Stromal cell of bone marrow (primary cell): ENCODE measurements around the gene CD63.
A peak's percentile ranks its signal among the peaks of the same experiment; 100 is the strongest.

Experiments
- DNase-seq: peaks from one replicate; pipeline ENCODE4 v3.0.0-alpha.2; 2012; ENCODE audit warnings: low read depth

CD63 gene

GRCh38 chr12:55720894-55721444 lies 7.8 kb downstream of the CD63 start:
- peak; percentile 87 for DNase-seq

- DNase-seq = peak; percentile 91
These were observed 8.7 kb downstream of the CD63 start, which contains the start of gene RDH5 for GRCh38 chr12:55720071-55720564. Gene RDH5, plus strand, starts transcription at chr12:55720393. Its CDS starts 792 bp downstream, at chr12:55721185.

GRCh38 chr12:55719371-55719770 lies 9.4 kb downstream of the CD63 start:
- no peak for DNase-seq

DNA sequence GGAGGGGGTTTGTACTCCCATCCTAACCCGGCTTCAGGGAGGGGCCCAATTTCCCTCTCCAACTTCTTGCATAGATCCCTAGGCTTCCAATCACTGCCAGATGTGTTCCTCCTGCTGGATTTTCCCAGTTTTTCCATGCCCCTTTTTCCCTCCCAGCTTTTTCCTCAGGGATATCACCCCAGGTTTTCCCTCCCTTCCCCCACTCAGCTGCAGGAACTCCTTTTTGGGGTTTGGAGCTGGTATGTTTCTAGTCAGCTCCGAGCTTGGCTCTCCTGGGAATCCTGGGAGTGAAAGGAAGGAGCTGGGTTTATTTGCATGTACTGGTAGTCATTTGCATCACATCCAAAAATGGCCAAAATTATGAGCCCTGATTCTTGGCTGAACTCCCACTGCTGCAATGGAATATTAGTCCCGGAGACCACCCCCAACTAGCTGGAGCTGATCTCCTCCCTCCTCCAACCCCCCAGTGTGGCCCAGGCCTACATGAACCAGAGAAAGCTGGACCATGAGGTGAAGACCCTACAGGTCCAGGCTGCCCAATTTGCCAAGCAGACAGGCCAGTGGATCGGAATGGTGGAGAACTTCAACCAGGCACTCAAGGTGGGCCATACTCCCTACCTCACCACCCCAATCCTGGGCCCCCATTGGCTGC lies 10.1 kb downstream of the CD63 start:
- peak; percentile 61 for DNase-seq

DNA sequence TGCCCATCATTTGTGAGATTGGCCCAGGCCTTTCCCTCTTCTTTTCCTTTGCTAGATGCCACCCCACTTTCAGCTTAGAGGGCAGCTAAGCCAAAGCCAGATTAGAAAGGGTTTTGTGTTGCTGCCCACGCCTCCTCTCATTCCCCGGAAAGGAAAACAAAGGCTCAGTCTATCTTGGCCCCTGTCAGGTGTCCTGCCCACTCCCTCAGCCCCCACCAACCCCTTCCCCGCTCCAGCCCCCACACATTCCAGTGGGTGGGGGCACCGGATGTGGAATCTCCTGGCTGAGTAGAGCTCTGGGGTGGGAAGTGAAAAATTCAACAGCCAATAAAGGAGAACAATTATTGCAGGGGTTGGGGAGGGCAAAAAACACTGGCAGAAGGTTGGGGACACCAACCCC lies 10.8 kb downstream of the CD63 start:
- DNase-seq = no peak

DNA sequence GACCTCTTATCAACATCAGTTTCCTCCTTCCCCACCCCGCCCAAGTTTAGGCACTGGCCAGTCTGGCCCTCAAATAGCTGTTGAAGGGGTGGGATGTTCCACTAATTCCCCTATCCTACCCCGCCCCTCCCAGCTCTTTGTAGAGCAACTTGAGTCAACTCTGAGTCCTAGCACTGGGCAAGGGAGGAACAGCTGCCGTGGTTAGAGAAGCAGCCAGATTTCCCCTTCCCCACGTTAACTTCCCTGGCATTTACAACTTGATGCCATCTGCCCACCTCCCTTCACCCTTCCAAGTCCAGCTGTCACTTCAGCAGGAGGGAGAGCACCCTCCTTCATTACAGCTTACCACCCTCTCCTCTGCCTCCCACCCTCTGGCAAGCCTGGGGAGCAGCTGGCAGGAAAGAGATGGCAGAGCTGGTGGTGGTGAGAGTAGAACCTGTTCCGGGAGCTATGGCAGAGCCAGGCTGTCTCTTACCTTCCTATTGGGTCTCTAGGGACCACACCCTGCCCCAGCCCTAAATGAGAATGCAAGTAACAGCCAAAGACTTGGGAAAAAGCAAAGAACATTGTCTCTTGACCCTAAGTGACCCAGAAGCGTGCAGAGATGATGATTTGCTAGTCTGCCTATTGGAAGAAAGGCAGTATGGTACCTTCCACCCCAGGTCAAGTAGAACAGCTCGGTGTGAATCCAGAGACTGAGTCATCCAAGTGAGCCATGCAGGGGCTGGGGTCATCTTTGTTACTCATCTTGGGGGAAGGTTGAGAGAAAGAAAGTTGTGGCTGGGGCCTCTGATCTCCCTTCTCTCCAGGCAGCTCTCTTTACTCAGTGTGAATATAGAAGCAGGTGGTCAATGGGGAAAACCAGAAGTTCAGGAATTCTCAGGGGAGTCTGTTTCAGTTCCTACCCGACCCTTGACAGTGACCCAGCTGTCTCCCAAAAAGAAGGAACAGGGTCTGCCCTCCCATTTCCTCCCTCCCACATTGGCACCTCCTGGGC lies 11.5 kb downstream of the CD63 start:
- DNase-seq = no peak

DNA sequence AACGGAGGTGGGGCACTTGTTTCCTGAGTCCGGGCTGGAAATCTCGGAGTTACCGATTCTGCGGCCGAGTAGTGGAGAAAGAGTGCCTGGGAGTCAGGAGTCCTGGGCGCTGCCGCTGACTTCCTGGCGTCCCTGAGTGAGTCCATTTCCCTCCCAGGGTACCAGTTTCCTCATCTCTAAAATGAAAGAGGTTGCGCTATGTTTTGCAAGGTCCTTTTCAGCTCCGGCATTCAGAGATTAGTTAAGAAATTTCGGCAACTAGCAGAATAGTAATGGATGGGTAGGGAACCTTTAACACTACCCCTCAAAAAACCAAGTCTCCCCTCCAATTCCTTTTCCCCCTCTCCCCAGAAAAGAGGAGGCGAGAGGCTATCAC lies 12.2 kb downstream of the CD63 start:
- DNase-seq = no peak

DNA sequence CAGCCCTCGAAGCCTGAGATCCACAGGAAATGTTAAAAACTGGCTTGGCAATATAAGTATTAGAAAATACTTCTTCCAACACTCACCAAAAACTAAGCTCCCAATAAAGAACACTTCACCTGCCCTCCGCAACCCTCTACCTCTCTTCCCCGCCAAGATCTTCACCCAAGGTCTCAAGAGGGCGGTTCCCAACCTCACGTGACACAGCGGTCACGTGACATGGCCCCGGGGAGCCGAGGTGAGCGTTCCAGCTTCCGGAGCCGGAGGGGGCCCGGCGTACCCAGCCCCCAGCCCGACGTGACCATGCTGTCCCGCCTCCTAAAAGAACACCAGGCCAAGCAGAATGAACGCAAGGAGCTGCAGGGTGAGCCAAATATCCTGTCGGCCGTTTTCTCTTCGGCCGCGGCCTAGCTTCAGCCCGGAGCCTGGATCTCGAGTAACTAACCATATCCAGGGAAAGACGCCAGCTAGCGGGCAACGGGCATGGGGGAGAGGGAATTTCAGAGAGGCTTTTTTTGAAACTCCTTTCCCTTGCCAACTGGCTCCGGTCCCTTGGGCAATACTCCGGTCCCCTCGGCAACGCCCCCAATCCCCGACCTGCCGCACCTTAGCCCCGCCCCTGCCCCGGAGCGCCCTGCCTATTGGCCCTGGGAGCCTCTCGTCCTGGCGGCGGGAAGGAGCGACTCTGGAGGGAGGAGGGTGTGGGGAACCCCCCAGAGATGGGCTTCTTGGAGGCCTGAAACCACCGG lies 12.8 kb downstream of the CD63 start, which contains the start of gene BLOC1S1:
BLOC1S1 (plus strand) TSS at position 214 of the 749 bp plus-strand sequence; CDS start at position 220, 6 bp downstream.
- DNase-seq = peak; percentile 76

DNA sequence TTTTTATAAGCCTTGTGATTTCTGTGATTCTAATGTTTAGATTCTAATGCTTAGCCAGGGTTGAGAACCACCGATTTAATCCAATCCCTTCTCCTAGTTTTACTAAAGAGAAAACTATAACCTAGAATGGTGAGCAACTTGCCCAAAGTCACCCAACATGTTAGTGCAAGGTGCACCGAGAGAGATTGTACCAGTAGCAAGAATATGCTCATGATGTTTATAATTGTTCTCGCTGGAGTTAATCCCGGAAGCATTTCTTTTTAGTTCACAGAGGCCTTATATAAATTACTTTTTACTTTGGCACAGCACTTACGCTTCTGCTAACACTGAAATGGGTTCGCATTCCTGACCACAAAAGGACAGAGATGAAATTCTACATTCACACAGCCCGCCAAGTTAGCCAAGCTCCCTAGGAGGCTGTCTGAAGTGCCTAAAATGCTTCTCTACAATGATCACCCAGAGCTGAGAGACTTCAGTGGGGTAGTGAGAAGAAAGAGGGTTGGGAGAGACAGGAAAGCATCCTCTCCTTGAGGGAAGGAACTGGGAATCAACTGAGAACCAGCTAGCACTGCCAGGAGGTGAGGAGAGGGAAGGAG lies 13.5 kb downstream of the CD63 start:
- no peak for DNase-seq

GRCh38 chr12:55713721-55714120 lies 15.1 kb downstream of the CD63 start:
- DNase-seq = peak; percentile 86

GRCh38 chr12:55712700-55713415 lies 16.0 kb downstream of the CD63 start:
- no peak for DNase-seq

GRCh38 chr12:55711786-55712553 lies 16.8 kb downstream of the CD63 start:
- no peak for DNase-seq

- DNase-seq = no peak
These were observed 20.0 kb downstream of the CD63 start for GRCh38 chr12:55708695-55709233.

- no peak for DNase-seq
These were observed 20.7 kb downstream of the CD63 start, which contains the start of gene ITGA7 for GRCh38 chr12:55707841-55708694. Gene ITGA7, minus strand, starts transcription at chr12:55707904. Its CDS starts 222 bp downstream, at chr12:55707682.

- DNase-seq = no peak
These were observed 21.6 kb downstream of the CD63 start for GRCh38 chr12:55707219-55707671.

DNA sequence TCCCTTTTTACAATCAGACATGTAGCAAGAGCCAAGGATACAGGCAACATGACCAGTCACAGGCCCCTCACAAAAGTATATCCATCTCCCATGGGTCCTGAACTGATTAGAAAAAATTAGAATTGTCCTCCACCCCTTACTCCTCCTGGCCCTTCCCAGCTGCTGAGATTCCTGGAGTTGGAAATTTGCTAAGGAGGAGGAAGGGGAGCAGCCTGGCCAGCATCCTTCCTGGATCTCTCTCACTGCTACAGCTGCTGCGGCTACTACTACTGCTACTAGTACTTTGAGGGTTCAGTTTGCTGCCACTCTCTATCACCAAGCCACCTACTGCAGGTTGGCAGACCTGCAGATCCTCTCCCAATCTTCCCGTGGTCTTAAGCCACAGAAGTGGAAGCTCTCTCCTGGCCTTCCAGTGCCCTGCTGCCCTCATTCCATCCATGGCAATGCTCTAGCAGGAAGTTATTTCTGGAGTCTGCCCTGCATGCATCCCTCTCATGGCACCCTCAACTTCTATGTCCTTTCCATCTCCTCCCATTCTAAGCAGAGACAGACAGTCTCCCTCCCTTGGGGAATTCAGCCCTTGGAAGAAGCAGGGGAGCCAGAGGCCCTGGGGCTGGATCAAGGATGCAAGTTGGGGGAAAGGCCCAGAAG lies 22.1 kb downstream of the CD63 start:
- DNase-seq = no peak

- DNase-seq = no peak
These were observed 22.9 kb downstream of the CD63 start for GRCh38 chr12:55705782-55706402.
